Measurements from ENCODE around the gene SLC15A5.

DNA sequence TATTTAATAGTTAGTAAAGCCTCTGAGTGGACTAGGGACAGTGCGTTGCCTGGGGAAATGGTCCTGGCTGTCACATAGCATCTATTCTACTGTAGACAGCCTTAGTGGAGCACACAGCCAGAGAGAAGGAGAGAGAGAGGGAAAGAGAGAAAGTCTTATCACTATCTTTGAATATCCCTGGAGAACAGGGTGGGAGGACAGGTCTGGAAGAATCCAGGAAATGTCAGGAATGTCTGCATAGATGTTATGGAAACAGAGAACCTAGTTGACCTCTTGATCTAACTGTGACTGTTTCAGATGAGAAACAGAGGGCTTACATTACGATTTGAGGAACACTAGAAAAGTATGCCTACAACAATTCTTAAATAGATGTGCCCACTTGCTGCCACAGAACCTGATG lies 92.8 kb downstream of the SLC15A5 start:
- TF ChIP-seq SP1 (IDR thresholded peaks at IDR 0.05) (no peak), SUZ12 (IDR thresholded peaks at IDR 0.05) (no peak), TARDBP (IDR thresholded peaks at IDR 0.05) (no peak), ELF4 (IDR thresholded peaks at IDR 0.05) (no peak), BHLHE40 (IDR thresholded peaks at IDR 0.05; ENCODE audit: borderline replicate concordance) (no peak), FOXK2 (IDR thresholded peaks at IDR 0.05) (no peak), ZNF384 (IDR thresholded peaks at IDR 0.05) (no peak), HDGF (IDR thresholded peaks at IDR 0.05; ENCODE audit: borderline replicate concordance) (no peak), FOXM1 (IDR thresholded peaks at IDR 0.05; ENCODE audit: borderline replicate concordance) (no peak), L3MBTL2 (conservative IDR thresholded peaks at IDR 0.05) (no peak), LEF1 (IDR thresholded peaks at IDR 0.05; ENCODE audit: borderline replicate concordance) (no peak), FOXA1 (IDR thresholded peaks at IDR 0.05) (no peak), CTBP1 (IDR thresholded peaks at IDR 0.05; ENCODE audit: borderline replicate concordance) (no peak)
- TF ChIP-seq, protein P1, sequence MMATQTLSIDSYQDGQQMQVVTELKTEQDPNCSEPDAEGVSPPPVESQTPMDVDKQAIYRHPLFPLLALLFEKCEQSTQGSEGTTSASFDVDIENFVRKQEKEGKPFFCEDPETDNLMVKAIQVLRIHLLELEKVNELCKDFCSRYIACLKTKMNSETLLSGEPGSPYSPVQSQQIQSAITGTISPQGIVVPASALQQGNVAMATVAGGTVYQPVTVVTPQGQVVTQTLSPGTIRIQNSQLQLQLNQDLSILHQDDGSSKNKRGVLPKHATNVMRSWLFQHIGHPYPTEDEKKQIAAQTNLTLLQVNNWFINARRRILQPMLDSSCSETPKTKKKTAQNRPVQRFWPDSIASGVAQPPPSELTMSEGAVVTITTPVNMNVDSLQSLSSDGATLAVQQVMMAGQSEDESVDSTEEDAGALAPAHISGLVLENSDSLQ (IDR thresholded peaks at IDR 0.05) = no peak
